Measurements from ENCODE around the gene DTNA. TPM values are rescaled to one million over a fixed set of nuclear protein-coding genes. Genes with fewer than 3 reads are reported as not detected.
A peak's percentile ranks its signal among the peaks of the same experiment; 100 is the strongest.

Gene DTNA
- polyA plus RNA-seq, 6 donors from 2014 or later = not detected

DNA sequence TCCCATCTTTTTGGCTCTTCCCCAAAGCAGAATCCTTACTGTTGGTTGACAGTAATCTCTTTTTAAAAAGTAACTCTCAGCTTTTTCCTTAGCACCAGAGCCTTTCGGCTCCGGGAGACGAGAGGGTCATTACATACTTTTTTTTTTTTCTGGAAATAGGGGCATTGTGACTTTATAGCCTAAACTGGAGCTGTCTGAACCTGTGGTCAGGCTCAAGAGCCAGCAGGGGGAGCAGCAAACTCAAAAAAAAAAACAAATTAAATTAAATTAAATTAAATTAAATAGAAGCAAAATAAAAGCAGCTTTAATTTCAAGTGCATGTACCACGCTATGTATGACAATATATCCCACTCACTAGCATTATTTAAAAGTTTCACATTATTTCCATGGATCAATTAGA lies 156.6 kb downstream of the DTNA start:
- DNase-seq = no peak
- Mint-ChIP-seq H3K9me3 (no peaks in the 10 kb centered on the region), H3K4me3 (no peak overlapping the region), H3K36me3 (no peaks in the 10 kb centered on the region), H3K27ac (no peak overlapping the region), H3K27me3 (no peaks in the 10 kb centered on the region), H3K4me1 (peaks cover 0 to 6% (median 0%) of the 10 kb centered on the region in 3 donors)
- ATAC-seq (ENCODE audit: low read depth in 2 of 2) = no peak

DNA sequence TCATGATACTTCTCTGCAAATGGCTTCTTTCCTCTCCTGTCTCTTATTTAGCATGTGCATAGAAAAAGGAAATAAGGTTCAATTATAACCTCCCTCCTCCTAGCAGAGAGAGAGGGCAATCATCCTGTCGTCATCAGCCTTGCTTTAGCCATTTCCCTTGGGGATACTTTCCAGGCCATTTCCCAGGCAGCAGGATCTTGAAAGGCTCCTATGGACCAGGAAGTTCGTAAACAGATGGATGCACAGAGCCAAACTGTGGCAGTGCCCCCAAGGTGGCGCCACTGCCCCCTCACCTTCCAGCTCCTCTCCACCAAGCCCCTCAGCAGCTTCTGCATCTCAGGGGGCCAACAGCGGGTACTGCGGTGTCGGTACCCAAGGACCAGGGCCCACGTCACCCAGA lies 157.4 kb downstream of the DTNA start:
- Mint-ChIP-seq H3K4me1 (peaks cover 0 to 6% (median 0%) of the 10 kb centered on the region in 3 donors), H3K27ac (peak overlapping the region in 1 of 6 donors; percentile 19), H3K27me3 (no peaks in the 10 kb centered on the region), H3K36me3 (no peaks in the 10 kb centered on the region), H3K4me3 (no peak overlapping the region), H3K9me3 (no peaks in the 10 kb centered on the region)
- ATAC-seq (ENCODE audit: low read depth in 2 of 2) (no peak), DNase-seq (no peak)

DNA sequence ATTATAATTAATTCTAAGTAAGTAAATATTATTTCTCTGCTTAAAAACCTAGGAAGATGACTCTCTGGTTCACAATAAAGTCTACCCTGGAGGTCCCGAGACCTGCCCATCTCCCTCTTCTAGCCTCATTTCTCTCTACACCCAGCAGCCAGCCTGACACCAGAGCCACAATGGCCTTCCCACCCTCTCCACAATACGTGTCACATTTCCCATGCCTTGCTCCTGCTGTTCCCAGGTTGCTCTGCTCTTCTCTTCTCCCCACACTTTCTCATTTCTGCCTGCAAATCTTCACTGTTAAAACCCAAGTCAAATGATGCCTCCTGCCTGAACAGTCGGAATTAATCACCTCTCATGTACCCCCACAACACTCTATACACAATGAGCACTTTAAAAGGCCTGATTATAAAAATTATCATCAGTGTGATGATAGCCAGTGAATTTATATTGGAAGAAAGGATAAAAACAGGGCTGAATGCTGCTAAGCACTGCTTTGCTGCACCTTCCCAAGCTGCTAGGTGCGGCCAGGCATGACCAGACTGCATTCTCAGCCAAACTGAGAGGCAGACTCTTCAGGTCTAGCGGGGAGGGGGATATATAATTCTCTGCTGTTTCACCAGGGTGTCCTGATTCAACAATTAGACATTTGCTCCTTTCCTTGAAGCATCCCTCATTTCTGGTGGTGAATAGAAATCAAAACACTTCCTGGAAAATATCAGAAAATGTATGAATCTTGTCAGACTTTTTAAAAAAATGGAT lies 160.6 kb downstream of the DTNA start:
- Mint-ChIP-seq H3K9me3 (no peaks in the 10 kb centered on the region), H3K27ac (no peak overlapping the region), H3K27me3 (no peaks in the 10 kb centered on the region), H3K4me3 (no peak overlapping the region), H3K4me1 (no peaks in the 10 kb centered on the region), H3K36me3 (no peaks in the 10 kb centered on the region)
- ATAC-seq (ENCODE audit: low read depth in 2 of 2) (no peak), DNase-seq (no peak)

DNA sequence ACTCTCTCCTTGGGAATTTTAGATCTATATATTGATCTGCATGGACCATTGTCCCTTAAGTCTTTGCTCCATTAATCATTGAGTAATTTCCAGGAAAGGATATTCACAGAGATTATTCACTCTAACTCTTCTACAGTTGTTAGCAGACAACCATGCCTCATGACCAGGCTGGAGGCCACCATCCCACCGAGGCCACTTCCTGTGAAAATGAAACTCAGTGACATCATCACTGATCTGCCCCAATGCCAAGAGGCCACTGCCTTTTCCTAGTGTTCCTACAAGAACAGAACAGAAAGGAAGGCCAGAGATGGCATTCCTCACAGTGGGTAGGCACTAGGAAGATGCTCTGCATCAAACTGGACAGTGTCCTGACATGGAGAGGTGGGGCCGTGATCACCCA lies 161.3 kb downstream of the DTNA start:
- no peaks in the 10 kb centered on the region for H3K4me1 Mint-ChIP-seq
- no peak overlapping the region for H3K27ac Mint-ChIP-seq
- DNase-seq (no peak), ATAC-seq (ENCODE audit: low read depth in 2 of 2) (no peak)
- no peaks in the 10 kb centered on the region for H3K36me3 Mint-ChIP-seq
- H3K4me3 Mint-ChIP-seq = peak overlapping the region in 1 of 8 donors; percentile 17
- H3K9me3 Mint-ChIP-seq = no peaks in the 10 kb centered on the region
- no peaks in the 10 kb centered on the region for H3K27me3 Mint-ChIP-seq

DNA sequence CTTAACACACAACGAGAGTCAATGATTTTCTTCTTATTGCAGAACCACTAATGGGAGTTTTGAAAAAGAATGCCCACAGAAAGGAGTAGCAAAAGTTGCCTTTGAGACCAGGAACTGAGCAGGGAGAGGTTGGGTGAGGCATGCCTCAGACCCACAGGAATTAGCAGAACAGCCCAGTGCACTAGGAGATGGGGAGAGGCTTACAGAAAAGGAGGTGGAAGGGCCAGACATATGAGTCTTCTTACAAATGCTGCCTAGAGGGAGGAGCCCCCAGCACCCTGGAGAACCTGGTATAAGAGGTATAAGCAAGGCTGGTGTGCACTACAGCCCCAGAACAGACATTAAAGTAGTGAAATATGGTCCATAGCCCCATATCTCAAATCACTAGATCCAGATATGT lies 162.0 kb downstream of the DTNA start:
- DNase-seq = no peak
- Mint-ChIP-seq H3K36me3 (no peaks in the 10 kb centered on the region), H3K27me3 (no peaks in the 10 kb centered on the region), H3K4me1 (no peaks in the 10 kb centered on the region), H3K9me3 (no peaks in the 10 kb centered on the region), H3K27ac (no peak overlapping the region), H3K4me3 (no peak overlapping the region)
- no peak for ATAC-seq (ENCODE audit: low read depth in 2 of 2)

DNA sequence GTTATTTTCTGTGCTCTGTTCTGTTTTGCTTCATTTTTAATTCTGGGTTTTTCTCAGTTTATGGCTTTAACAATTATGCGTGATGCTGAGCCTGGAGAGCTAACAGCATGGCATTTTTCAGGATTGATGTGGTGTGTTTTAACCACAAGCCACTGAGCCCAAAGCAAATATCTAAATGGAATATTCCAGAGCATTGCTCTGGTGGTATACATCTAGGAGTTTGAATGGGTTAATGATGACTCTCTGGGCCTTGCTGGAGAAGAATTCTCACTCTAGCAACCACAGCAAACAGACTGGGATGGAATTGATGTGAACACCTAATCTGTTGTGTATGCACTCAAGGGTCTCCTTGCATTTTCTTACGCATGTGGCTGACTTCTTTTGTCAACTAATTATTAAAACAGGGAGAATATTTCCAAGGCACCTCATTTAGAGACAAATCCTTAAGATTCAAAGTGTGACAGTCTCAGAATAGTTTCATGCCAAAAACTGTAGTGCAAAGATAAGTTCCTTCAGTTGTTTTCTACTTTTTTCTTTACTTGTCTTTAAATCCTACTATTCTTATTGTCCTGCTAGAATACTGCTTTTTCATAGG lies 164.0 kb downstream of the DTNA start:
- Mint-ChIP-seq H3K27me3 (no peaks in the 10 kb centered on the region), H3K27ac (no peak overlapping the region), H3K9me3 (no peaks in the 10 kb centered on the region), H3K36me3 (no peaks in the 10 kb centered on the region), H3K4me3 (no peak overlapping the region), H3K4me1 (no peaks in the 10 kb centered on the region)
- no peak for ATAC-seq (ENCODE audit: low read depth in 2 of 2)
- no peak for DNase-seq

DNA sequence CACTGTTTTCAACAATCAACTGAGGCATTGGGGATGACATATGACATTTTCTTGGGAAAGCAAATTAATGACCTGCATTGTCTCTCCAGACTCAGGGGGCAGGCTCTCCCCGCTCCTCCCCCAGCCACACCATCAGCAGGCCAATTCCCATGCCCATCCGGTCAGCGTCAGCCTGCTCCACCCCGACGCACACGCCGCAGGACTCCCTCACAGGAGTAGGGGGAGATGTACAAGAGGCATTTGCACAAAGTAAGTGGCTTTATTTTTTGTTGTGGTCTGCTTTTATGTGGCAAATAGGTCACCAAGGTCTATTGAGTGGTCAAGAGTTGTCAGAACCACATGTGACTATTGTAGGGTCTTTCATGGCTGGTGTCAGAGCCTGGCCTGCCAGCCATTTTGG lies 165.1 kb downstream of the DTNA start:
- Mint-ChIP-seq H3K27me3 (peaks cover 0 to 3% (median 2%) of the 10 kb centered on the region in 3 donors), H3K4me3 (no peak overlapping the region), H3K4me1 (no peaks in the 10 kb centered on the region), H3K9me3 (no peaks in the 10 kb centered on the region), H3K27ac (peak overlapping the region in 1 of 6 donors; percentile 8), H3K36me3 (no peaks in the 10 kb centered on the region)
- DNase-seq (no peak), ATAC-seq (ENCODE audit: low read depth in 2 of 2) (no peak)

DNA sequence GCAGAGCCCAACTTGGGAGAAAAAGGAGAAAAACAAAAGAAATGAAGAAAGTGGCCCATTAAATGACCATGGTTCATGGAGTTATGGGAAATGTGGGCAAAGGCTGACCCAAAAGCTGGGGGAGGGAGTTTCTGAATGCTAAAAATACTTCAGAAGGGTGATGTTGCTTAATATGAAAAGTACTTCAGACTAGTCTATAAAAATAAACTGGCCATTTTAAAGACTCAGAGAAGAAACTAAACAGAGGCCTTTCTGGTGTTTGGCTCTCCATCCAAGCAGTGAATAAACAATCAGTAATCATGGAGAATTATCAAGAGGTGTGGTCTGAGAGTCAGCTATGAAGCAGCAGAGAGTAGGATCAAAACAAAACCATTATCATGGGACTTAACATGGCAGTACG lies 170.3 kb downstream of the DTNA start:
- H3K27ac Mint-ChIP-seq = peak overlapping the region in 1 of 6 donors; percentile 23
- no peaks in the 10 kb centered on the region for H3K9me3 Mint-ChIP-seq
- no peaks in the 10 kb centered on the region for H3K36me3 Mint-ChIP-seq
- H3K4me1 Mint-ChIP-seq = no peaks in the 10 kb centered on the region
- H3K27me3 Mint-ChIP-seq = peaks cover 0 to 5% (median 4%) of the 10 kb centered on the region in 3 donors
- H3K4me3 Mint-ChIP-seq = no peak overlapping the region
- ATAC-seq (ENCODE audit: low read depth in 2 of 2) (no peak), DNase-seq (no peak)

DNA sequence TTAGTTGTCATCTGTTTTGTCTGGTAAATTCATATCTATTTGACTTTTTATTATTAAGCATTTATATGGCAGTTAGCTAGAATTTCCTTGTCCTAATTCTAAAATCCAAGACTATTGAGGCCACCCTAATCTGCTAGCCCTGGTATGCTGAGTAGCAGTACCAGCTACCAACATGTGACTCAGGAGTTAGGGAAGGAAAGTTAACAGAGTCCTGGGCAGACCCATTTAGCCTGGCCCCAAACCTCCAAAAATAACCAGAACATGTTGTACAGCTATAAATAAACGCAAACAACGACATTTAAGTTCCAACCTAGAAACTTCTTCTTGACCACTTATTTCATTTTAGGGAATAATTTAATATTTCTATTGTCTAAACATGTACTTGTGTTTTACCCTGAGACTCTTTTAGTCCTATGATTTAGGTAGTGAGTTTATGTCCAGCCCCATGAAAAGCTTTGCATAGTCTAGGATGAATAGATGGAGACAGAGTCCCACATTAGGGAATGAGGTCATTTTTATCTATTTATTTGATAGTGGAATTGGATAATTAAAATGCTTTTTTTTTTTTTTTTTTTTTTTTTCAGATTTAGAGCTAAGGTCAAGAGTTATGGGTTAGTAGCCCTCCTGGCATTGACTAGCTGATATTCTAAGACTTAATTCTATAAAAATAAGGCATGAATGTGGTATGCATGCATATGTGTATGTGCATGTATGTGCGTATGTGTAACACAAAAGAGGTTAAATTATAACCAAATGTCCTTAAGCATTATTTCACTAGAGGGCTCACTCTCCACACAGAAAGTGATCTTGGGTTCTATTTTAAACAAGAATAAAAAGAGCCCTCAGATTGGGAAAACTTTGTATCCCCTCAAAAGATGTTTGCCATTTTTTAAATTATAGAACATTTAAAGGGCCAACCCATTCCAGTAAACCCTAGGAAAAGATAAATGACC lies 171.1 kb downstream of the DTNA start:
- ATAC-seq (ENCODE audit: low read depth in 2 of 2) (no peak), DNase-seq (no peak)
- Mint-ChIP-seq H3K4me3 (no peak overlapping the region), H3K4me1 (no peaks in the 10 kb centered on the region), H3K36me3 (no peaks in the 10 kb centered on the region), H3K9me3 (no peaks in the 10 kb centered on the region), H3K27ac (no peak overlapping the region), H3K27me3 (peaks cover 0 to 5% (median 4%) of the 10 kb centered on the region in 3 donors)

DNA sequence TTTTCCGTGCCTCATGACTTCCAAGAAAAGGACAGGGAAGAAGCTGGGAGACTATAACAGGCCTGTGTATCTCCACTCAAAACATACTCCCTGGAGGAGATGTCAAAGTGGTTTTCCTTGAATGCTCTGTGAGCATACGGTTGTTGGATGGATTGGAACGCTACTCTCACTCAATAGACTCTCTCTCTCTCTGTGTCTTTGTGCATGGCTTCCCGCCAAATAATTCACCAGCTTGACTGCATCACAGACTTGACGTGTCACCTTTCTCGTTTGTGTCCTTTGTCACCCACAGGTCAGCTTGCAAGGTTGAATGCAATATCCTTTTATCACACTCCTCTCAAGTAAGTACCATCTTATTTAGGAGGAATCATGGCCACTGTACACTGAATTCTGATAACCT lies 174.3 kb downstream of the DTNA start:
- H3K4me3 Mint-ChIP-seq = no peak overlapping the region
- no peak overlapping the region for H3K27ac Mint-ChIP-seq
- H3K4me1 Mint-ChIP-seq = no peaks in the 10 kb centered on the region
- ATAC-seq (ENCODE audit: low read depth in 2 of 2) (no peak), DNase-seq (no peak)
- no peaks in the 10 kb centered on the region for H3K9me3 Mint-ChIP-seq
- H3K36me3 Mint-ChIP-seq = no peaks in the 10 kb centered on the region
- H3K27me3 Mint-ChIP-seq = peaks cover 0 to 5% (median 4%) of the 10 kb centered on the region in 3 donors

DNA sequence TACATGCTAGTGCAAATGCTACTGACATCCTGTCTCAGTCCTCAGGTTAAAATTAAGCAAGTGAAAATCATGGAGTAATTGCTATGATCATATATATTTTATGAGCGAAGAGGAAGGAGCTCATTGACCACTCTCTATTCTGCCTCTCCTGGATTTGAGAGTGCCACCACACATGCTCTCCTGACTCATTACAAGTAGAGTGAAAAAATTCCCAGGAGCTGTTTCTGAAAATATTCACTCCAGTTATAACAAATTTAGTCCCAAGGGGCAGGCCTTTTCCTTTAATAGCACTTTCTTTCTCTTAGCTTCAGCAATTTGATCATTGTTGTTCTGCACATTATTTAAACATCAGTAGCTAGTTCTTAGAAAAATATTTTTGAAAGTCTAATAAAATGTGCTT lies 176.1 kb downstream of the DTNA start:
- Mint-ChIP-seq H3K27ac (peak overlapping the region in 1 of 6 donors; percentile 56), H3K4me1 (no peaks in the 10 kb centered on the region), H3K36me3 (no peaks in the 10 kb centered on the region), H3K27me3 (no peaks in the 10 kb centered on the region), H3K4me3 (no peak overlapping the region), H3K9me3 (no peaks in the 10 kb centered on the region)
- ATAC-seq (ENCODE audit: low read depth in 2 of 2) (no peak), DNase-seq (no peak)

DNA sequence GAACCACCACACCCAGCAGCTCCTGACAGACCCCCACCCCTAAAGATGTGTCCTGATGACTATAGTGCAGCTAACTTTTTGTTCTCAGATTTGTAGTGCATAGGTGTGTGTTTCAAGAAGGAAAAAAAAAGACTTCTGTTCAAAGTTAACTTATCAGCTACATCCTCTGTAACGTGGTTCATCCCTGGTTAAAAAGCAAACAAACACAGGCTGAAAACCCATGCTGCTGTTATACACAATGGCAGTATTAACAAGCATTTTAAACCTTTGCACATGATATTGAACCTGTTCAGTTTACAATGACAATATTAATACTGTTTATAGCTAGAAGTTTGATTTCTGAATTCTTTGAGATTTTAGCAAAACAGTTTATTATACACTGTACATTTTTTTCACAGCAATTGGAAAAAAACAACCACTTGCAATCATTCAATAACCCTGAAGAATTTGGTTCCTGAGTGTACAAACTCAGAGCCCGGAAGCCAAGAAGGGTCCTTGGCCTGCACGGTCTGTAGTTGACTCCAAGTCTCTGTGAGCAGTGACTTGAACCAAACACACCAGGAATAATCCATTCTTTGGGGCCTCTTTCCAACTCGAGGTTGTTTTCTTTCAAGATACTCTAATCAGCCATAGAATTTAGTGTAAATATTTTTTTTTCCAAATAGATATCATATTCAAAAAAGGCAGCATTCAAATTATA lies 177.9 kb downstream of the DTNA start:
- ATAC-seq (ENCODE audit: low read depth in 2 of 2) (no peak), DNase-seq (no peak)
- Mint-ChIP-seq H3K4me1 (no peaks in the 10 kb centered on the region), H3K27me3 (peaks cover 0 to 11% (median 0%) of the 10 kb centered on the region in 3 donors), H3K9me3 (peaks cover 0 to 8% (median 0%) of the 10 kb centered on the region in 7 donors), H3K36me3 (peaks cover 0 to under 1% of the 10 kb centered on the region in 2 donors), H3K4me3 (no peak overlapping the region), H3K27ac (no peak overlapping the region)

DNA sequence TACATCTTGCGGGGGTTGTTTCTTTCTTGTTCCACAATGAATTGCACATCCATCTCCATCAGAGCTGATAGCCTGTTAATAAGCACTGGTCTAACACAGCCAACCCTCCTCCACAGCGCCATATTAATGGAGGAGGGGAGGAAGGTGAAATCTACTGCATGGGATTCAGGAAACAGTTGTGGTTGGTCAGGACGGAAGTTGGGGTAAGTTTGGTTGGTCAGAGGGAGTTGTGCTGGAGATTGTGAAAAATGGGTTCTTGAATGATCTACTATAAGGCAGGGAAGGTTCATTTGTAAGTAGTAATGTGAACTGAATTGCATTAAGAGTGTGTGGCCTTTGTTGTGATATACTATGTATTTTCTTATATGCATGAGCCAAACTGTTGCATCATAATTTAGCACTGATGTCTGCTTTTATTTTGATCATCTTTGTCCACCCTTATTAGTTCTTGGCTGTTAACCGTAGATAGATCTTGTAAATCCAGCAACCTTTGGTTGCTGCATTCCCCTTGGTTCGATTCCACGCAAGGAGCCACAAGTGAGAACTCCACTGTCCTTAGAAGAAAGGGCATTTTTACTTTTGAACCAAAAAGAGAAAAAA lies 180.5 kb downstream of the DTNA start:
- Mint-ChIP-seq H3K36me3 (peaks cover 5 to 9% of the 10 kb centered on the region in 2 donors), H3K4me3 (no peak overlapping the region), H3K27ac (peak overlapping the region in 1 of 6 donors; percentile 3), H3K4me1 (no peaks in the 10 kb centered on the region), H3K9me3 (peaks cover 4 to 20% (median 7%) of the 10 kb centered on the region in 7 donors), H3K27me3 (peaks cover 11 to 29% (median 16%) of the 10 kb centered on the region in 3 donors)
- no peak for DNase-seq
- ATAC-seq (ENCODE audit: low read depth in 2 of 2) = no peak
